Measurements from ENCODE around the gene TENM3. TPM values are rescaled to one million over a fixed set of nuclear protein-coding genes. Genes with fewer than 3 reads are reported as not detected.

TENM3 gene
- polyA plus RNA-seq, 1 of the 3 experiments (the other 2 are of a cell fraction) = 10.4 TPM

- no peaks in the 10 kb centered on the region for H3K27me3 ChIP-seq (ENCODE audit: insufficient read depth)
- no peaks in the 10 kb centered on the region for H3K9me2 ChIP-seq
- TF ChIP-seq TAF1 (IDR thresholded peaks at IDR 0.05; ENCODE audit: borderline replicate concordance, low read depth, low read length) = no peak
- TF ChIP-seq EZH2phosphoT487 (IDR thresholded peaks at IDR 0.05; ENCODE audit: borderline replicate concordance, low read depth) = no peak
- TF ChIP-seq EP300 (IDR thresholded peaks at IDR 0.05; ENCODE audit: borderline replicate concordance in 1 of 2, low read depth in 1 of 2, low read length in 1 of 2) = no peak
- TF ChIP-seq REST (IDR thresholded peaks at IDR 0.05; ENCODE audit: low read depth, low read length) = no peak
- no peak for TF ChIP-seq IRF3 (IDR thresholded peaks at IDR 0.05; ENCODE audit: low read depth, low read length)
- no peak for TF ChIP-seq JUND (IDR thresholded peaks at IDR 0.05)
- no peak for TF ChIP-seq SIN3A (IDR thresholded peaks at IDR 0.05; ENCODE audit: borderline replicate concordance, low read depth, low read length)
- TF ChIP-seq TCF12 (IDR thresholded peaks at IDR 0.05) = no peak
- TF ChIP-seq TEAD4 (IDR thresholded peaks at IDR 0.05; ENCODE audit: borderline replicate concordance, insufficient read depth) = no peak
- no peak for TF ChIP-seq POLR2AphosphoS5 (IDR thresholded peaks at IDR 0.05; ENCODE audit: low read depth, low read length)
- TF ChIP-seq SMC3 (IDR thresholded peaks at IDR 0.05; ENCODE audit: low read depth, low read length) = no peak
- TF ChIP-seq ELF1 (IDR thresholded peaks at IDR 0.05) = no peak
- no peak for TF ChIP-seq FOSL2 (IDR thresholded peaks at IDR 0.05; ENCODE audit: borderline replicate concordance, low read depth)
- TF ChIP-seq CTCF (IDR thresholded peaks at IDR 0.05) = no peak
- TF ChIP-seq RXRA (IDR thresholded peaks at IDR 0.05; ENCODE audit: borderline replicate concordance, low read depth) = no peak
- no peak for TF ChIP-seq NFIC (IDR thresholded peaks at IDR 0.05; ENCODE audit: borderline replicate concordance)
- H3K79me2 ChIP-seq (ENCODE audit: insufficient read depth) = no peaks in the 10 kb centered on the region
- H3K4me3 ChIP-seq (ENCODE audit: low read depth in 2 of 2, low read length in 1 of 2) = no peak overlapping the region
- H3F3A ChIP-seq (replicated peaks; ENCODE audit: insufficient read depth) = no peaks in the 10 kb centered on the region
- H3K4me2 ChIP-seq = no peak overlapping the region
- 74% methylated on average over 10 of the region's 10 CpGs for WGBS (ENCODE audit: low lambda C conversion rate)
- H4K20me1 ChIP-seq (ENCODE audit: insufficient read depth) = no peaks in the 10 kb centered on the region
- H3K27ac ChIP-seq (ENCODE audit: low read depth in 2 of 2, low read length in 1 of 2) = no peak overlapping the region
- ChIA-PET POLR2A (no interaction called here), CTCF (no interaction called here)
- H3K36me3 ChIP-seq (replicated peaks in 1 of 2; ENCODE audit: control insufficient read depth in 1 of 2, insufficient read depth in 2 of 2, low read length in 1 of 2) = no peaks in the 10 kb centered on the region
- no peak for DNase-seq
- no peak overlapping the region for H3K9ac ChIP-seq
- H2AFZ ChIP-seq (ENCODE audit: low read depth) = no peak overlapping the region
- H3K9me3 ChIP-seq = no peaks in the 10 kb centered on the region
- no peaks in the 10 kb centered on the region; a peak in 1 of 4 replicates for H3K4me1 ChIP-seq (ENCODE audit: control insufficient read depth in 1 of 2, insufficient read depth in 2 of 2, low read depth in 1 of 2, low read length in 1 of 2)
Measured at GRCh38 chr4:182840108-182840507, 596.9 kb downstream of the TENM3 start.
